GM12874 (cell line): ENCODE measurements around the gene SLC9A3.

Experiments
- CTCF ChIP-seq: IDR thresholded peaks from 2 replicates; pipeline ENCODE4 v1.5.1; 2011; ENCODE audit warnings: low read depth, mild to moderate bottlenecking, control low read depth, low read length, moderate library complexity; ENCODE audit not compliant: insufficient read depth

SLC9A3 gene

GRCh38 chr5:531101-531748 is 7.0 kb upstream of the SLC9A3 start:
- no peak for TF ChIP-seq CTCF

- no peak for TF ChIP-seq CTCF
These were observed 6.0 kb upstream of the SLC9A3 start for GRCh38 chr5:530001-530955.

DNA sequence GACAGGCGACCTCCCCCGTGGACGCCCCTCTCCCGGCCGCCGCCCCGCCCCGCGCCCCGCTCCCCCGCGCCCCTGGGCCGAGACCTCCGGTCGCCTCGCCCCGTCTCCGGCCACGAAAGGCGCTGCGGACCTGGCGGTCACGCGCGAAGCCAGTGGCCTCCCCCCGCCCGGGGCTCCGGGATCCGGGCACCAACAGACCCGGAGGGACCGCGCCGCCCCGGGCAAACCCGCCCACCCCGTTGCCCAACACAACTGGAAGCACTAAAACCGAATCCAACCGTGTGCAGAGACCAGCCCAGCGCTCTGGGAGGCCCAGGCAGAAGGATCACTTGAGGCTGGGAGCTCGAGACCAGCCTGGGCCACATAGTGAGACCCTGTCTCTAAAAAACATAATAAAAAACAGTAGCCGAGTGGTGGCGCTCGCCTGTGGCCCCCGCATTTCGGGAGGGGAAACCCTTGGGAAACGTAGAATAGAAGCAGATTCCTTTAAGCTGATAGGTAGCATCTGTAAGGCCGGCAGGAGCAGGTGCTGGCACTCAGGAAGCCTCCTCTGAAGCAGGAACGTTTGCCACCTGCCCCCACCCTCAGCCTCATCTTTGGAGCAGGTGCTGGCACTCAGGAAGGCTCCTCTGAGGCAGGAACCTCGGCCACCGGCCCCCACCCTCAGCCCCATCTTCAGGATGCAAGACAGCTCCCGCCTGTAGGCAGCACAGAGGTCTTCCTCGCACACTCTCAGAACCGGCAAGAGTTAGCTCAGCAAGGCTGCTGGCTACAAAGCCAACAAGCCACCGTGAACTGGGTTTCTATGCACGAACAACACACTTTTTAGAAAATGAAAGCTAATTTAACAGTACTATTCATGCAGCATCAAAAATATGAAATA is 4.6 kb upstream of the SLC9A3 start:
- no peak for TF ChIP-seq CTCF

DNA sequence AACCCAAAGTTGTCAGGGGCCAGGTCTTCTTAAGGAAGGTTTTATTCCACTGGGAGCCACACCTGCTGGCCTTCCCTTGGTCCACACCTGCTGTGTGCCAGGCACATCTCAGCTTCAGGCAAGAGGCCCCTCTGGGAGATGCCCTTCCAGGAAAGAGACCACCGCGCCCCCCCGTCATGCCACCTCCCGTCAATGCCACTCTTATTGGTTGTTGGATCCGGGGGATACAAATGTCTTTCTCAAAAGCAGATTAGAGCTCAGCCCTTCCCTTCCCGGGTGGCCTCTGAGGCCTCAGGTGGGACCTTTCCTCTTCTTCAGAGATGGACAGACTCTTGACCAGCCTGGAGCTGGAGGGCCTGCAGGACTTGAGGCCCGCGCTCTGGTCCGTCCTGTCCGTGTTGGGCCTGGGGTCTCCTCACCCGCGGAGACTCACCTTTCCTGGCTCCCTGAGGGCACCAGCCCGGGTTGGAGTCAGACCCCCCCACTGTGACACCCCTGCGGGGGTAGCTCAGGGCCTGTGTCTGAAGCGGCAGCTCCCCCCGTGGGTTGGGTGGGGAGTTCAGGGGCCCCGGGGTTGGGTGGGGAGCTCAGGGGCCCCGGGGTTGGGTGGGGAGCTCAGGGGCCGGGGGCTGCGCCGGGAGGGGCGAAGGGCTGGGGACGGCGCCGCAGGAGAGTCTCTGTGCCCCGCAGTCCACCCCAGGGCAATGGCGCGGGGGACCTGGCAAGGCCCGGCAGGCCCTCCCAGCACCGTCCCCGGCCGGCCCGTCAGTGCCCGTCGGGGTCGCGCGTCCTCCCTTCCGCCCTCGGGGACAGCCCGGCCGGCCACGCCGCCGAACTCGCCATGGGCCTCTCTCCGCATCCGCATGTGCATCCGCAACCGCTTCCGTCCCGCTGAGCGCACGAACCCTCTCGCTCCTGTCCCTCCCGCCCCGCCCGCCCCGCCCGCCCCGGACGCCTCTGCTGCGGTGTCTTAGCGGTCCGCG is 3.7 kb upstream of the SLC9A3 start:
- no peak for TF ChIP-seq CTCF

- no peak for TF ChIP-seq CTCF
These were observed 2.3 kb upstream of the SLC9A3 start for GRCh38 chr5:526456-527088.

- no peak for TF ChIP-seq CTCF
These were observed 1.7 kb upstream of the SLC9A3 start for GRCh38 chr5:525916-526315.
